ENCODE measurements around the gene GNG7. TPM values are rescaled to one million over a fixed set of nuclear protein-coding genes. Genes with fewer than 3 reads are reported as not detected.

The GNG7 gene
- total RNA-seq, 1 donor: 0.72 TPM

GRCh38 chr19:2678044-2678671 lies 24.3 kb downstream of the GNG7 start:
- no peaks in the 10 kb centered on the region for H3K9me3 ChIP-seq (ENCODE audit: low read depth, low read length)
- no peaks in the 10 kb centered on the region for H3K79me2 ChIP-seq (ENCODE audit: insufficient read depth, low read length)
- peaks cover 16% of the 10 kb centered on the region for H3K27me3 ChIP-seq (ENCODE audit: insufficient read depth, low read length)
- H3K36me3 ChIP-seq (ENCODE audit: insufficient read depth, low read length): no peaks in the 10 kb centered on the region
- H3K4me3 ChIP-seq (ENCODE audit: insufficient read depth, low read length): no peak overlapping the region
- peak; percentile 25 for DNase-seq (ENCODE audit: insufficient read length, low spot score, missing footprints)
- H3K4me1 ChIP-seq (ENCODE audit: insufficient read depth, low read length): no peaks in the 10 kb centered on the region
- no peak overlapping the region for H3K4me2 ChIP-seq (ENCODE audit: insufficient read depth, low read length)
- no peaks in the 10 kb centered on the region for H4K20me1 ChIP-seq (ENCODE audit: insufficient read depth, low read length)
- no peak overlapping the region for H3K27ac ChIP-seq (ENCODE audit: low read depth, low read length)
- no peak for TF ChIP-seq CTCF (IDR thresholded peaks at IDR 0.05; ENCODE audit: extremely low read depth, low read depth, low read length)
- H2AFZ ChIP-seq (ENCODE audit: low read length): no peak overlapping the region

GRCh38 chr19:2676823-2677222 lies 25.7 kb downstream of the GNG7 start:
- no peak overlapping the region for H3K4me3 ChIP-seq (ENCODE audit: insufficient read depth, low read length)
- DNase-seq (ENCODE audit: insufficient read length, low spot score, missing footprints): no peak
- H3K4me2 ChIP-seq (ENCODE audit: insufficient read depth, low read length): no peak overlapping the region
- no peak overlapping the region for H2AFZ ChIP-seq (ENCODE audit: low read length)
- H3K36me3 ChIP-seq (ENCODE audit: insufficient read depth, low read length): no peaks in the 10 kb centered on the region
- H3K9me3 ChIP-seq (ENCODE audit: low read depth, low read length): no peaks in the 10 kb centered on the region
- no peaks in the 10 kb centered on the region for H4K20me1 ChIP-seq (ENCODE audit: insufficient read depth, low read length)
- no peak for TF ChIP-seq CTCF (IDR thresholded peaks at IDR 0.05; ENCODE audit: extremely low read depth, low read depth, low read length)
- H3K79me2 ChIP-seq (ENCODE audit: insufficient read depth, low read length): no peaks in the 10 kb centered on the region
- no peak overlapping the region for H3K27ac ChIP-seq (ENCODE audit: low read depth, low read length)
- H3K27me3 ChIP-seq (ENCODE audit: insufficient read depth, low read length): peaks cover 16% of the 10 kb centered on the region
- H3K4me1 ChIP-seq (ENCODE audit: insufficient read depth, low read length): no peaks in the 10 kb centered on the region

- H3K4me1 ChIP-seq (ENCODE audit: insufficient read depth, low read length): no peaks in the 10 kb centered on the region
- no peak overlapping the region for H3K27ac ChIP-seq (ENCODE audit: low read depth, low read length)
- TF ChIP-seq CTCF (IDR thresholded peaks at IDR 0.05; ENCODE audit: extremely low read depth, low read depth, low read length): no peak
- H4K20me1 ChIP-seq (ENCODE audit: insufficient read depth, low read length): no peaks in the 10 kb centered on the region
- H3K4me3 ChIP-seq (ENCODE audit: insufficient read depth, low read length): no peak overlapping the region
- H3K27me3 ChIP-seq (ENCODE audit: insufficient read depth, low read length): peaks cover 16% of the 10 kb centered on the region
- no peaks in the 10 kb centered on the region for H3K36me3 ChIP-seq (ENCODE audit: insufficient read depth, low read length)
- peak; percentile 32 for DNase-seq (ENCODE audit: insufficient read length, low spot score, missing footprints)
- H3K4me2 ChIP-seq (ENCODE audit: insufficient read depth, low read length): no peak overlapping the region
- no peaks in the 10 kb centered on the region for H3K9me3 ChIP-seq (ENCODE audit: low read depth, low read length)
- H3K79me2 ChIP-seq (ENCODE audit: insufficient read depth, low read length): no peaks in the 10 kb centered on the region
- no peak overlapping the region for H2AFZ ChIP-seq (ENCODE audit: low read length)
These were observed 26.6 kb downstream of the GNG7 start for GRCh38 chr19:2675892-2676291.

GRCh38 chr19:2670217-2670616 lies 32.3 kb downstream of the GNG7 start:
- Histone ChIP-seq H3K27me3 (ENCODE audit: insufficient read depth, low read length) (peaks cover 7% of the 10 kb centered on the region), H3K4me2 (ENCODE audit: insufficient read depth, low read length) (no peak overlapping the region), H4K20me1 (ENCODE audit: insufficient read depth, low read length) (no peaks in the 10 kb centered on the region), H3K36me3 (ENCODE audit: insufficient read depth, low read length) (no peaks in the 10 kb centered on the region), H3K4me1 (ENCODE audit: insufficient read depth, low read length) (no peaks in the 10 kb centered on the region), H3K79me2 (ENCODE audit: insufficient read depth, low read length) (no peaks in the 10 kb centered on the region), H2AFZ (ENCODE audit: low read length) (no peak overlapping the region), H3K4me3 (ENCODE audit: insufficient read depth, low read length) (no peak overlapping the region), H3K9me3 (ENCODE audit: low read depth, low read length) (no peaks in the 10 kb centered on the region), H3K27ac (ENCODE audit: low read depth, low read length) (no peak overlapping the region)
- TF ChIP-seq CTCF (IDR thresholded peaks at IDR 0.05; ENCODE audit: extremely low read depth, low read depth, low read length): no peak
- no peak for DNase-seq (ENCODE audit: insufficient read length, low spot score, missing footprints)

Data from osteoblast (primary cell).